Measurements from ENCODE around the gene IKZF2. TPM values are rescaled to one million over a fixed set of nuclear protein-coding genes. Genes with fewer than 3 reads are reported as not detected.
"Not testable (repeated sequence)": the region's sequence is repeated elsewhere in the genome, so short reads cannot be mapped to it uniquely, and the experiment has no call there.

The IKZF2 gene
- total and polyA plus RNA-seq, 9 donors, result 0.52 to 7.4 (median 5.0) TPM

GRCh38 chr2:213021971-213022899, 129.2 kb downstream of the IKZF2 start:
- Histone ChIP-seq H3K36me3 (no peaks in the 10 kb centered on the region), H3K27me3 (no peaks in the 10 kb centered on the region), H3K27ac (no peak overlapping the region), H3K4me1 (ENCODE audit: insufficient read depth) (no peaks in the 10 kb centered on the region), H3K9me3 (no peaks in the 10 kb centered on the region), H3K4me3 (no peak overlapping the region)
- DNase-seq, result no peak
- 84 to 89% (median 89%) methylated on average over 5 of the region's 5 CpGs for WGBS, 3 donors
- intact Hi-C loops (cut with DNase I), result no loop called here
- no peak for TF ChIP-seq EP300 (IDR thresholded peaks at IDR 0.05)
- no peak for TF ChIP-seq CTCF (IDR thresholded peaks at IDR 0.05)
- no peak for TF ChIP-seq POLR2A (IDR thresholded peaks at IDR 0.05)

- H3K4me3 ChIP-seq; H3K36me3 ChIP-seq; DNase-seq; intact Hi-C loops (cut with DNase I); H3K9me3 ChIP-seq; H3K27ac ChIP-seq; H3K27me3 ChIP-seq; H3K4me1 ChIP-seq (ENCODE audit: insufficient read depth): not testable (repeated sequence)
- WGBS, 3 donors, result 93 to 97% (median 97%) methylated on average over 6 of the region's 6 CpGs
Observed at GRCh38 chr2:213020913-213021312, 130.5 kb downstream of the IKZF2 start.

GRCh38 chr2:213020268-213020667, 131.1 kb downstream of the IKZF2 start:
- intact Hi-C loops (cut with DNase I), result no loop called here
- DNase-seq, result no peak
- 93 to 96% (median 96%) methylated on average over 3 of the region's 3 CpGs for WGBS, 3 donors

GRCh38 chr2:213019368-213019767, 132.0 kb downstream of the IKZF2 start:
- no peak for DNase-seq
- TF ChIP-seq EP300 (IDR thresholded peaks at IDR 0.05), result no peak
- H3K4me3 ChIP-seq, result no peak overlapping the region
- H3K27me3 ChIP-seq, result no peaks in the 10 kb centered on the region
- H3K4me1 ChIP-seq (ENCODE audit: insufficient read depth), result no peaks in the 10 kb centered on the region
- 73 to 76% (median 74%) methylated on average over 2 of the region's 2 CpGs for WGBS, 3 donors
- H3K27ac ChIP-seq, result no peak overlapping the region
- intact Hi-C loops (cut with DNase I), result no loop called here
- H3K9me3 ChIP-seq, result no peaks in the 10 kb centered on the region
- H3K36me3 ChIP-seq, result no peaks in the 10 kb centered on the region

More at GRCh38 chr2:213020268-213020667, 131.1 kb downstream of the IKZF2 start:
- TF ChIP-seq CTCF (IDR thresholded peaks at IDR 0.05) (no peak), EP300 (IDR thresholded peaks at IDR 0.05) (no peak), POLR2A (IDR thresholded peaks at IDR 0.05) (no peak)
- Histone ChIP-seq H3K9me3 (no peaks in the 10 kb centered on the region), H3K36me3 (no peaks in the 10 kb centered on the region), H3K27me3 (no peaks in the 10 kb centered on the region), H3K4me1 (ENCODE audit: insufficient read depth) (no peaks in the 10 kb centered on the region), H3K27ac (no peak overlapping the region), H3K4me3 (no peak overlapping the region)

GRCh38 chr2:213018340-213018901, 133.0 kb downstream of the IKZF2 start:
- intact Hi-C loops (cut with DNase I), result no loop called here
- no peaks in the 10 kb centered on the region for H3K4me1 ChIP-seq (ENCODE audit: insufficient read depth)
- no peak overlapping the region for H3K4me3 ChIP-seq
- no peak overlapping the region for H3K27ac ChIP-seq
- TF ChIP-seq POLR2A (IDR thresholded peaks at IDR 0.05) (no peak), EP300 (IDR thresholded peaks at IDR 0.05) (no peak), CTCF (IDR thresholded peaks at IDR 0.05) (no peak)
- no peak for DNase-seq
- H3K27me3 ChIP-seq, result no peaks in the 10 kb centered on the region
- H3K9me3 ChIP-seq, result no peaks in the 10 kb centered on the region
- no peaks in the 10 kb centered on the region for H3K36me3 ChIP-seq

All from ovary (tissue), 9 donors.